OCI-LY3 (cell line): ENCODE measurements around the gene MRTFA.
A peak's percentile ranks its signal among the peaks of the same experiment; 100 is the strongest.

Experiments
- H2AFZ ChIP-seq: fragments of 200-600, 300-600 bp; shearing (Covaris generic); 2 replicates; pipeline ENCODE4 v1.6.0; 2014; ENCODE audit warnings: antibody characterized with exemption, low read depth, low read length
- H3K27ac ChIP-seq: fragments of 200-600, 300-600 bp; sonication (generic); 2 replicates; pipeline ENCODE4 v1.5.1; 2014; ENCODE audit warnings: mild to moderate bottlenecking, low read length, moderate library complexity, mixed read lengths
- H3K27me3 ChIP-seq: fragments of 200-600, 300-600 bp; sonication (generic); 2 replicates; pipeline ENCODE4 v1.6.1; 2014; ENCODE audit warnings: low read depth, low read length, mixed read lengths
- H3K36me3 ChIP-seq: fragments of 200-600, 300-600 bp; sonication (generic); replicated peaks from 2 replicates; pipeline ENCODE3; 2014; ENCODE audit warnings: low read depth, low read length, mixed read lengths
- H3K4me1 ChIP-seq: fragments of 300-600, 200-600 bp; sonication (generic); 2 replicates; pipeline ENCODE4 v1.6.1; 2014; ENCODE audit warnings: low read length, mixed read lengths
- H3K4me2 ChIP-seq: fragments of 200-600, 300-600 bp; sonication (generic); 2 replicates; pipeline ENCODE4 v1.6.1; 2014; ENCODE audit warnings: low read length, mixed read lengths
- H3K4me3 ChIP-seq: fragments of 300-600, 200-600 bp; sonication (generic); 2 replicates; pipeline ENCODE4 v1.5.1; 2014; ENCODE audit warnings: antibody characterized with exemption, mild to moderate bottlenecking, low read length, moderate library complexity
- H3K79me2 ChIP-seq: fragments of 300-600, 200-600 bp; shearing (Covaris generic); 2 replicates; pipeline ENCODE4 v1.6.1; 2014; ENCODE audit warnings: mild to moderate bottlenecking, low read length, mixed read lengths
- H3K9ac ChIP-seq: fragments of 300-600, 200-600 bp; shearing (Covaris generic); 2 replicates; pipeline ENCODE4 v1.6.0; 2014; ENCODE audit warnings: mild to moderate bottlenecking, low read length, moderate library complexity
- H3K9me3 ChIP-seq: fragments of 200-600, 300-600 bp; shearing (Covaris generic); 2 replicates; pipeline ENCODE4 v1.6.1; 2014; ENCODE audit warnings: low read length, mixed read lengths; ENCODE audit not compliant: insufficient read depth
- H4K20me1 ChIP-seq: fragments of 200-600, 300-600 bp; sonication (generic); 2 replicates; pipeline ENCODE4 v1.6.1; 2016; ENCODE audit warnings: low read length, mixed read lengths; ENCODE audit not compliant: insufficient read depth
- CTCF ChIP-seq: fragments of 200-600, 300-600 bp; sonication (generic); IDR thresholded peaks from 2 replicates; pipeline ENCODE4 v1.5.1; 2014; ENCODE audit warnings: antibody characterized with exemption, low read length, low read depth
- EZH2phosphoT487 ChIP-seq: fragments of 200-600 bp; shearing (Covaris generic); IDR thresholded peaks from 2 replicates; pipeline ENCODE4 v1.6.1; 2018; ENCODE audit warnings: antibody characterized with exemption, mixed run types, low read depth

MRTFA gene

GRCh38 chr22:40391417-40391816 lies 245.1 kb downstream of the MRTFA start:
- Histone ChIP-seq H3K9ac (no peak overlapping the region), H4K20me1 (no peaks in the 10 kb centered on the region), H2AFZ (no peak overlapping the region), H3K9me3 (no peaks in the 10 kb centered on the region), H3K27me3 (no peaks in the 10 kb centered on the region), H3K4me2 (no peak overlapping the region), H3K36me3 (no peaks in the 10 kb centered on the region), H3K4me1 (0 out of 2 replicates have a peak, but pooled peaks cover 5% of the 10 kb centered on the region), H3K4me3 (no peak overlapping the region), H3K79me2 (no peaks in the 10 kb centered on the region), H3K27ac (no peak overlapping the region)
- no peak for TF ChIP-seq EZH2phosphoT487

GRCh38 chr22:40388231-40388630 lies 248.3 kb downstream of the MRTFA start:
- Histone ChIP-seq H3K79me2 (no peaks in the 10 kb centered on the region), H3K9ac (no peak overlapping the region), H3K4me2 (no peak overlapping the region), H3K4me3 (no peak overlapping the region), H3K27me3 (no peaks in the 10 kb centered on the region), H4K20me1 (no peaks in the 10 kb centered on the region), H2AFZ (no peak overlapping the region), H3K9me3 (no peaks in the 10 kb centered on the region), H3K36me3 (no peaks in the 10 kb centered on the region), H3K4me1 (peaks cover 18% of the 10 kb centered on the region), H3K27ac (no peak overlapping the region)
- TF ChIP-seq EZH2phosphoT487: no peak
- TF ChIP-seq CTCF: no peak

GRCh38 chr22:40387746-40388145 lies 248.8 kb downstream of the MRTFA start:
- no peak overlapping the region for H3K4me3 ChIP-seq
- H4K20me1 ChIP-seq: no peaks in the 10 kb centered on the region
- TF ChIP-seq EZH2phosphoT487 (no peak), CTCF (no peak)
- H2AFZ ChIP-seq: no peak overlapping the region
- H3K36me3 ChIP-seq: no peaks in the 10 kb centered on the region
- peaks cover 18% of the 10 kb centered on the region for H3K4me1 ChIP-seq
- H3K79me2 ChIP-seq: no peaks in the 10 kb centered on the region
- no peaks in the 10 kb centered on the region for H3K9me3 ChIP-seq
- no peak overlapping the region for H3K27ac ChIP-seq
- no peaks in the 10 kb centered on the region for H3K27me3 ChIP-seq
- H3K4me2 ChIP-seq: no peak overlapping the region
- no peak overlapping the region for H3K9ac ChIP-seq

GRCh38 chr22:40385036-40385782 lies 251.3 kb downstream of the MRTFA start:
- peak overlapping the region; percentile 3; the same call in 1 of the 2 replicates for H2AFZ ChIP-seq
- peaks cover 18% of the 10 kb centered on the region for H3K4me1 ChIP-seq
- peak overlapping the region; percentile 72 for H3K4me2 ChIP-seq
- H3K9ac ChIP-seq: peak overlapping the region; percentile 20
- H3K27me3 ChIP-seq: no peaks in the 10 kb centered on the region
- H3K36me3 ChIP-seq: no peaks in the 10 kb centered on the region
- no peaks in the 10 kb centered on the region for H4K20me1 ChIP-seq
- H3K4me3 ChIP-seq: peak overlapping the region; percentile 65
- peak overlapping the region; percentile 12 for H3K27ac ChIP-seq
- TF ChIP-seq EZH2phosphoT487 (no peak), CTCF (0 out of 2 replicates have a peak, but pooled peaks have one; percentile 12)
- no peaks in the 10 kb centered on the region for H3K9me3 ChIP-seq
- 0 out of 2 replicates have a peak, but pooled peaks cover 3% of the 10 kb centered on the region for H3K79me2 ChIP-seq
